IMR-90 (cell line): ENCODE measurements around the gene LPAR1. TPM values are rescaled to one million over a fixed set of nuclear protein-coding genes. Genes with fewer than 3 reads are reported as not detected.

ENCODE experiments used
- ATAC-seq: fragments of 200-7000 bp; cut with Tn5 transposase; 2 replicates; pipeline ENCODE4 v1.9.1; 2020; ENCODE audit warnings: low read depth, mild to moderate bottlenecking, moderate library complexity
- BruUV-seq: library from RNA; stranded (reverse); fragments of 400-500 nt; replicated peaks from 2 replicates; lab custom pipeline; 2021; lab: Mats Ljungman, UMichigan
- CTCF ChIA-PET: fragments of 300-600 bp; formaldehyde crosslinking; extraction: SDS; loops from one replicate; lab custom pipeline; 2021; ENCODE audit warnings: antibody characterized with exemption; lab: Yijun Ruan, JAX
- POLR2A ChIA-PET: fragments of 300-600 bp; sonication (Branson Sonifier 250); formaldehyde crosslinking; loops from one replicate; lab custom pipeline; 2022; ENCODE audit warnings: antibody characterized with exemption; ENCODE audit not compliant: unreplicated experiment; lab: Charles Lee
- DNase-seq: peaks from one replicate; pipeline ENCODE4 v3.0.0; 2013
- H2AFZ ChIP-seq: replicated peaks from 2 replicates; pipeline ENCODE3; 2013; ENCODE audit warnings: low read length, mild to moderate bottlenecking; ENCODE audit not compliant: poor library complexity
- H2AK5ac ChIP-seq: 2 replicates; pipeline ENCODE4 v1.6.1; 2013; ENCODE audit warnings: low read depth, low read length, inconsistent platforms
- H2AK9ac ChIP-seq: replicated peaks from 2 replicates; pipeline ENCODE3; 2013; ENCODE audit warnings: mild to moderate bottlenecking, low read depth, low read length, moderate library complexity; ENCODE audit not compliant: poor library complexity
- H2BK120ac ChIP-seq: 2 replicates; pipeline ENCODE4 v1.6.1; 2013; ENCODE audit warnings: low read depth, low read length, inconsistent platforms
- H2BK15ac ChIP-seq: 3 replicates; pipeline ENCODE4 v1.6.1; 2013; ENCODE audit warnings: low read depth, low read length, inconsistent platforms
- H2BK20ac ChIP-seq: 2 replicates; pipeline ENCODE4 v1.6.1; 2013; ENCODE audit warnings: low read depth, mild to moderate bottlenecking, inconsistent platforms, low read length, moderate library complexity
- H2BK5ac ChIP-seq: 2 replicates; pipeline ENCODE4 v1.6.1; 2013; ENCODE audit warnings: mild to moderate bottlenecking, low read depth, low read length, inconsistent platforms; ENCODE audit not compliant: poor library complexity, severe bottlenecking
- H3K14ac ChIP-seq: replicated peaks from 2 replicates; pipeline ENCODE4 v1.6.1; 2013; ENCODE audit warnings: low read depth, low read length, inconsistent platforms
- H3K18ac ChIP-seq: 2 replicates; pipeline ENCODE4 v1.6.1; 2013; ENCODE audit warnings: low read depth, low read length, control low read depth
- H3K23ac ChIP-seq: 2 replicates; pipeline ENCODE4 v1.6.1; 2013; ENCODE audit warnings: low read depth, low read length, inconsistent platforms
- H3K27ac ChIP-seq: 2 replicates; pipeline ENCODE4 v1.5.1; 2013; ENCODE audit warnings: mild to moderate bottlenecking, control low read depth, low read length; ENCODE audit not compliant: insufficient read depth
- H3K27me3 ChIP-seq: 2 replicates; pipeline ENCODE4 v1.6.1; 2013; ENCODE audit warnings: low read length; ENCODE audit not compliant: control insufficient read depth, insufficient read depth
- H3K36me3 ChIP-seq: 2 replicates; pipeline ENCODE4 v1.6.1; 2013; ENCODE audit warnings: low read length, mixed read lengths; ENCODE audit not compliant: control insufficient read depth, insufficient read depth
- H3K4ac ChIP-seq: 2 replicates; pipeline ENCODE4 v1.6.1; 2013; ENCODE audit warnings: low read depth, low read length, inconsistent platforms
- H3K4me1 ChIP-seq: 2 replicates; pipeline ENCODE4 v1.6.1; 2013; ENCODE audit warnings: low read length, mixed read lengths; ENCODE audit not compliant: control insufficient read depth, insufficient read depth
- H3K4me2 ChIP-seq: 2 replicates; pipeline ENCODE4 v1.6.1; 2013; ENCODE audit warnings: low read depth, mild to moderate bottlenecking, control low read depth, low read length, moderate library complexity
- H3K4me3 ChIP-seq: 2 replicates; pipeline ENCODE4 v1.5.1; 2013; ENCODE audit warnings: low read depth, mild to moderate bottlenecking, control low read depth, low read length, moderate library complexity; ENCODE audit not compliant: insufficient read depth
- H3K56ac ChIP-seq: 2 replicates; pipeline ENCODE4 v1.6.1; 2013; ENCODE audit warnings: low read length, inconsistent platforms; ENCODE audit not compliant: insufficient read depth; ENCODE audit errors: extremely low read depth
- H3K79me1 ChIP-seq, 2 experiments: 2 replicates each; pipeline ENCODE4 v1.6.1; 2013; ENCODE audit warnings: low read length in 2 of 2, inconsistent platforms in 1 of 2, low read depth in 1 of 2
- H3K9ac ChIP-seq: 2 replicates; pipeline ENCODE4 v1.6.1; 2013; ENCODE audit warnings: low read depth, low read length, control low read depth
- H3K9me1 ChIP-seq: 2 replicates; pipeline ENCODE4 v1.6.1; 2013; ENCODE audit warnings: low read length, inconsistent platforms; ENCODE audit not compliant: insufficient read depth
- H3K9me3 ChIP-seq: 2 replicates; pipeline ENCODE4 v1.6.1; 2013; ENCODE audit warnings: low read length; ENCODE audit not compliant: control insufficient read depth, insufficient read depth
- H4K20me1 ChIP-seq: 2 replicates; pipeline ENCODE4 v1.6.1; 2013; ENCODE audit warnings: low read length, inconsistent platforms; ENCODE audit not compliant: insufficient read depth
- H4K5ac ChIP-seq: 2 replicates; pipeline ENCODE4 v1.6.1; 2013; ENCODE audit warnings: mild to moderate bottlenecking, low read depth, low read length, control low read depth
- H4K8ac ChIP-seq, 2 experiments: 2 replicates each; pipeline ENCODE4 v1.6.1; 2013; ENCODE audit warnings: low read depth in 2 of 2, low read length in 2 of 2, control low read depth in 1 of 2, inconsistent platforms in 1 of 2
- H4K91ac ChIP-seq: 2 replicates; pipeline ENCODE4 v1.6.1; 2013; ENCODE audit warnings: low read depth, low read length, inconsistent platforms; ENCODE audit not compliant: insufficient read depth
- FOS ChIP-seq: fragments of 150-350 bp; IDR thresholded peaks from 2 replicates; pipeline ENCODE4 v1.6.1; 2016; ENCODE audit warnings: low read depth, low read length
- MAFK ChIP-seq: IDR thresholded peaks from 2 replicates; pipeline ENCODE4 v1.6.1; 2012; ENCODE audit warnings: low read depth, low read length, improper control_type of control experiment
- WGBS, 2 experiments: methylation state at CpG; one replicate each; pipeline versions ENCODE4 v1.1.5 to v1.1.7; 2013; ENCODE audit warnings: missing lambda C conversion rate in 2 of 2; ENCODE audit not compliant: insufficient read length in 1 of 2; ENCODE audit errors: extremely low coverage in 2 of 2; 5-methylcytosine and 5-hydroxymethylcytosine counted together
- dilution Hi-C: fragments of 300-500 bp; cut with HindIII; formaldehyde crosslinking; loops from one replicate; pipeline ENCODE4 v1.14.3; 2018; ENCODE audit warnings: low sequenced_read_pairs; ENCODE audit not compliant: unreplicated experiment
- in situ Hi-C: fragments of 300-500 bp; cut with MboI; formaldehyde crosslinking; loops from 3 replicates; pipeline ENCODE4 v1.14.3; 2019; ENCODE audit warnings: low sequenced_read_pairs, inconsistent platforms, mixed read lengths
- intact Hi-C: fragments of 100-400 bp; cut with micrococcal nuclease; formaldehyde crosslinking; loops from 2 replicates; pipeline ENCODE4 v1.10.0; 2022
- polyA plus RNA-seq, 3 experiments: library from polyadenylated mRNA; depleted of rRNA; stranded (reverse); fragments of >200 nt; gene quantifications; 2 replicates each; pipeline ENCODE4 v1.2.3, GENCODE V29; 2012; ENCODE audit warnings: low replicate concordance in 1 of 3
- total RNA-seq: library from RNA; depleted of rRNA; stranded (reverse); fragments of >200 nt; gene quantifications from 2 replicates; pipeline ENCODE4 v1.2.3, GENCODE V29; 2012

The LPAR1 gene
- total and polyA plus RNA-seq, 2 of the 4 experiments (the other 2 are of a cell fraction) = 171 to 315 TPM

DNA sequence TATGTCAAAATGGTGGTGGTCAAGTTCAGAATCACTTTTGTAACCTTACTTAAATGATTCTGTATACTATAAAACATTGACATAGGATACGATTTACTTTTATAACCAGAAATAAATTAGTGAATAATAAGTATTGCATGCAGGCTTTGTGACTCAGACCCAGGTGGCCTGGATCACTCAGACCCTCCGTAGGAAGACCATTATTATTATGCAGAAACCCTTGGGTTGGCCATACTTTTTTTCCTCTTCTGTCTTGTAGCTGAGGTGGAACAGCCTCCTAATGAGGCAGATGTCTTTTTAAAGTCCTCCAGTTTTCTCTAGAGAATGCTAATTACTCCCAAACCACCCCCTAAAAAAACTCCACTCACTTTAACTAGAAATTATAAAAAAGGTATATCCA, 121.9 kb downstream of the LPAR1 start:
- in situ Hi-C loops = loop anchor here (25.0 kb wide), 1 partner anchor 279 kb away; no protein-coding TSS in a partner anchor
- ChIA-PET POLR2A (no interaction called here), CTCF (interaction anchor here (1.2 kb wide), 1 partner anchor 472 kb away, joined by 3 read pairs; no protein-coding TSS in a partner anchor)
- Histone ChIP-seq H3K9ac (no peak overlapping the region), H3K23ac (0 out of 2 replicates have a peak overlapping the region, but pooled peaks have one; percentile 82), H2BK5ac (peak overlapping the region; percentile 84), H2AK5ac (no peak overlapping the region), H3K9me3 (no peaks in the 10 kb centered on the region), H3K4me1 (peaks cover 33% of the 10 kb centered on the region), H3K27ac (no peak overlapping the region), H3K4me3 (no peak overlapping the region), H3K4ac (no peak overlapping the region; the same call in 1 of the 2 replicates), H2BK120ac (peak overlapping the region; percentile 69), H4K8ac (peak overlapping the region; percentile 37 to 87; a peak in 2 of 4 replicates), H2BK15ac (0 out of 3 replicates have a peak overlapping the region, but pooled peaks have one; percentile 29), H3K14ac (no peak overlapping the region; the same call in 1 of the 2 replicates), H3K9me1 (peaks cover 23% of the 10 kb centered on the region), H3K27me3 (no peaks in the 10 kb centered on the region), H2BK20ac (peak overlapping the region; percentile 82; the same call in 1 of the 2 replicates), H3K56ac (no peak overlapping the region), H4K20me1 (peaks cover 21% of the 10 kb centered on the region; the same call in 1 of the 2 replicates), H3K18ac (no peak overlapping the region), H3K36me3 (peaks cover 4% of the 10 kb centered on the region), H2AK9ac (no peak overlapping the region), H4K5ac (no peak overlapping the region; the same call in 1 of the 2 replicates), H2AFZ (no peak overlapping the region), H3K4me2 (peak overlapping the region; percentile 9; the same call in 1 of the 2 replicates), H4K91ac (no peak overlapping the region; the same call in 1 of the 2 replicates), H3K79me1 (peaks cover 38 to 79% of the 10 kb centered on the region in 2 experiments)
- DNase-seq (peak; percentile 84), ATAC-seq (no peak)
- intact Hi-C loops = loop anchor here (5.0 to 10.0 kb wide), 3 partner anchors 119 to 378 kb away; no protein-coding TSS in a partner anchor
- BruUV-seq = no TSS peak
- dilution Hi-C loops = no loop called here
- TF ChIP-seq FOS (0 out of 2 replicates have a peak, but pooled peaks have one; percentile 34), MAFK (no peak)
- WGBS, 2 experiments = no CpG with 5 or more reads among the region's 2 CpGs
